Liver (tissue), 9 donors: ENCODE measurements around the gene ADCY10. TPM values are rescaled to one million over a fixed set of nuclear protein-coding genes. Genes with fewer than 3 reads are reported as not detected.

Experiments
- DNase-seq: peaks from one replicate; pipeline ENCODE4 v3.0.0-alpha.2; 2017; ENCODE audit warnings: low spot score
- H3K27ac ChIP-seq, 2 donors: one replicate each; pipeline ENCODE4 v1.7.0; 2013; ENCODE audit warnings: inconsistent platforms in 2 of 2, low read length in 2 of 2, control low read depth in 1 of 2, low read depth in 1 of 2, mild to moderate bottlenecking in 1 of 2
- H3K27me3 ChIP-seq, 4 donors: one replicate each; pipeline versions ENCODE4 v1.6.1 to v1.7.0; 2013; ENCODE audit warnings: low read length in 3 of 4, inconsistent platforms in 1 of 4, mild to moderate bottlenecking in 1 of 4, moderate library complexity in 1 of 4; ENCODE audit not compliant: control insufficient read depth in 4 of 4, insufficient read depth in 4 of 4
- H3K36me3 ChIP-seq, 4 donors: one replicate each; pipeline versions ENCODE4 v1.6.1 to v1.7.0; 2013; ENCODE audit warnings: low read length in 3 of 4, mild to moderate bottlenecking in 3 of 4, low read depth in 1 of 4, moderate library complexity in 1 of 4; ENCODE audit not compliant: control insufficient read depth in 4 of 4, insufficient read depth in 3 of 4
- H3K4me1 ChIP-seq, 4 donors: one replicate each; pipeline versions ENCODE4 v1.6.1 to v1.7.0; 2013; ENCODE audit warnings: low read length in 3 of 4, mild to moderate bottlenecking in 3 of 4, moderate library complexity in 1 of 4; ENCODE audit not compliant: control insufficient read depth in 4 of 4, insufficient read depth in 4 of 4
- H3K4me3 ChIP-seq, 3 donors: one replicate each; pipeline versions ENCODE4 v1.6.1 to v1.7.0; 2013; ENCODE audit warnings: low read length in 3 of 3, control low read depth in 1 of 3, low read depth in 1 of 3, mild to moderate bottlenecking in 1 of 3
- H3K9ac ChIP-seq, 2 donors: one replicate each; pipeline ENCODE4 v1.7.0; 2013; ENCODE audit warnings: low read length in 2 of 2, mild to moderate bottlenecking in 2 of 2, moderate library complexity in 2 of 2, control low read depth in 1 of 2, low read depth in 1 of 2
- H3K9me3 ChIP-seq, 4 donors: one replicate each; pipeline versions ENCODE4 v1.6.1 to v1.7.0; 2013; ENCODE audit warnings: low read length in 3 of 4; ENCODE audit not compliant: control insufficient read depth in 4 of 4
- ATF3 ChIP-seq: IDR thresholded peaks from 2 replicates; pipeline ENCODE4 v1.6.1; 2016; ENCODE audit warnings: antibody characterized with exemption
- CTCF ChIP-seq: fragments of 150-350 bp; IDR thresholded peaks from 2 replicates; pipeline ENCODE4 v1.5.1; 2017; ENCODE audit warnings: improper control_type of control experiment, low read depth, low read length; ENCODE audit not compliant: missing input control
- EGR1 ChIP-seq, 2 donors: IDR thresholded peaks; 2 replicates each; pipeline ENCODE4 v1.6.1; 2016 to 2018; ENCODE audit warnings: antibody characterized with exemption in 2 of 2, low read depth in 2 of 2
- FOXA1 ChIP-seq: IDR thresholded peaks from 2 replicates; pipeline ENCODE4 v1.6.1; 2016; ENCODE audit warnings: antibody characterized with exemption
- FOXA2 ChIP-seq: IDR thresholded peaks from 2 replicates; pipeline ENCODE4 v1.6.1; 2016; ENCODE audit warnings: antibody characterized with exemption
- GABPA ChIP-seq, 2 donors: IDR thresholded peaks in 1 of 2; conservative IDR thresholded peaks in 1 of 2; 2 replicates each; pipeline ENCODE4 v1.6.1; 2016; ENCODE audit warnings: antibody characterized with exemption in 2 of 2, mild to moderate bottlenecking in 1 of 2, moderate library complexity in 1 of 2
- HNF4A ChIP-seq, 2 donors: conservative IDR thresholded peaks; 2 replicates each; pipeline ENCODE4 v1.6.1; 2016; ENCODE audit warnings: antibody characterized with exemption in 2 of 2, mild to moderate bottlenecking in 2 of 2
- HNF4G ChIP-seq: IDR thresholded peaks from 2 replicates; pipeline ENCODE4 v1.6.1; 2016; ENCODE audit warnings: antibody characterized with exemption
- JUND ChIP-seq, 2 donors: IDR thresholded peaks; 2 replicates each; pipeline ENCODE4 v1.6.1; 2016; ENCODE audit warnings: antibody characterized with exemption in 2 of 2
- MAX ChIP-seq: IDR thresholded peaks from 2 replicates; pipeline ENCODE4 v1.6.1; 2016; ENCODE audit warnings: antibody characterized with exemption
- NR2F2 ChIP-seq: IDR thresholded peaks from 2 replicates; pipeline ENCODE4 v1.6.1; 2016; ENCODE audit warnings: antibody characterized with exemption
- RAD21 ChIP-seq, 2 donors: IDR thresholded peaks; 2 replicates each; pipeline ENCODE4 v1.6.1; 2016; ENCODE audit warnings: antibody characterized with exemption in 2 of 2, mild to moderate bottlenecking in 2 of 2
- REST ChIP-seq: IDR thresholded peaks from 2 replicates; pipeline ENCODE4 v1.6.1; 2016; ENCODE audit warnings: antibody characterized with exemption, mild to moderate bottlenecking
- RXRA ChIP-seq, 2 donors: IDR thresholded peaks; 2 replicates each; pipeline ENCODE4 v1.6.1; 2017 to 2018; ENCODE audit warnings: antibody characterized with exemption in 2 of 2, mild to moderate bottlenecking in 1 of 2
- SP1 ChIP-seq: IDR thresholded peaks from 2 replicates; pipeline ENCODE4 v1.6.1; 2018; ENCODE audit warnings: antibody characterized with exemption, mild to moderate bottlenecking
- TAF1 ChIP-seq: conservative IDR thresholded peaks from 2 replicates; pipeline ENCODE4 v1.6.1; 2016; ENCODE audit warnings: antibody characterized with exemption, mild to moderate bottlenecking
- YY1 ChIP-seq: IDR thresholded peaks from 2 replicates; pipeline ENCODE4 v1.6.1; 2016; ENCODE audit warnings: antibody characterized with exemption, mild to moderate bottlenecking
- ZBTB33 ChIP-seq: IDR thresholded peaks from 2 replicates; pipeline ENCODE4 v1.6.1; 2016; ENCODE audit warnings: antibody characterized with exemption
- WGBS: extraction: QIAGEN DNeasy Blood & Tissue Kit; methylation state at CpG from one replicate; pipeline ENCODE4 v1.1.7; 2013; 5-methylcytosine and 5-hydroxymethylcytosine counted together
- polyA plus RNA-seq, 2 donors: library from polyadenylated mRNA; stranded (reverse) in 1 of 2; unstranded in 1 of 2; fragments of 200-250 nt in 1 of 2; fragments of >200 nt in 1 of 2; fragmentation: Nextera tagmentation in 1 of 2; extraction: Ambion mirVana in 1 of 2; gene quantifications; one replicate each; pipeline versions ENCODE4 v1.2.1 to v1.2.3, GENCODE V29; 2013 to 2015
- total RNA-seq, 2 donors: library from RNA; depleted of rRNA; stranded (reverse); fragments of >200 nt; gene quantifications; one replicate each; pipeline ENCODE4 v1.2.3, GENCODE V29; 2014
- donor health status: healthy.
- donor health status: healthy.
- donor health status: healthy.
- donor health status: healthy.
- donor health status: healthy.

Gene ADCY10
- total and polyA plus RNA-seq, 4 donors = 0.89 to 4.7 (median 2.3) TPM

GRCh38 chr1:167764458-167765330, 149.2 kb downstream of the ADCY10 start:
- H3K9me3 ChIP-seq = no peaks in the 10 kb centered on the region
- WGBS = 96% methylated on average over 5 of the region's 5 CpGs
- TF ChIP-seq MAX = no peak
- TF ChIP-seq FOXA1 = no peak
- no peak for TF ChIP-seq SP1
- TF ChIP-seq RXRA (IDR thresholded peaks at IDR 0.05) = no peak
- no peak for TF ChIP-seq GABPA (IDR thresholded peaks at IDR 0.05 in 1 of 2, conservative IDR thresholded peaks at IDR 0.05 in 1 of 2)
- no peak for TF ChIP-seq NR2F2
- no peak for TF ChIP-seq HNF4A (conservative IDR thresholded peaks at IDR 0.05)
- no peak for TF ChIP-seq EGR1 (IDR thresholded peaks at IDR 0.05; ENCODE audit: low read depth in 2 of 2)
- no peak for TF ChIP-seq TAF1
- TF ChIP-seq REST = no peak
- TF ChIP-seq ATF3 = no peak
- TF ChIP-seq ZBTB33 = no peak
- no peak for TF ChIP-seq RAD21 (IDR thresholded peaks at IDR 0.05)
- no peak for TF ChIP-seq YY1
- no peak for TF ChIP-seq JUND (IDR thresholded peaks at IDR 0.05)
- no peak for TF ChIP-seq FOXA2
- TF ChIP-seq HNF4G = no peak
- TF ChIP-seq CTCF = no peak
- no peak overlapping the region for H3K9ac ChIP-seq
- H3K27ac ChIP-seq = no peak overlapping the region
- no peak for DNase-seq
- no peaks in the 10 kb centered on the region for H3K4me1 ChIP-seq
- H3K4me3 ChIP-seq = no peak overlapping the region
- peaks cover 0 to 2% (median 0%) of the 10 kb centered on the region in 4 donors for H3K36me3 ChIP-seq
- H3K27me3 ChIP-seq = no peaks in the 10 kb centered on the region
